HG02763 (cell line): Measurements from ENCODE around the gene MOCOS.

Source experiments
- ATAC-seq: cut with Tn5 transposase; IDR thresholded peaks from one replicate; pipeline ENCODE4 v1.9.1; 2021; ENCODE audit warnings: mild to moderate bottlenecking, moderate library complexity; ENCODE audit not compliant: unreplicated experiment

The MOCOS gene

GRCh38 chr18:36302676-36303075 is 115.4 kb downstream of the MOCOS start:
- ATAC-seq = no peak

- ATAC-seq = no peak
These were observed 116.0 kb downstream of the MOCOS start for GRCh38 chr18:36303211-36303844.

- no peak for ATAC-seq
These were observed 117.4 kb downstream of the MOCOS start for GRCh38 chr18:36304723-36305122.

GRCh38 chr18:36305375-36305774 is 118.1 kb downstream of the MOCOS start:
- ATAC-seq = no peak

- no peak for ATAC-seq
These were observed 120.2 kb downstream of the MOCOS start for GRCh38 chr18:36307513-36307912.

- ATAC-seq = no peak
These were observed 121.6 kb downstream of the MOCOS start for GRCh38 chr18:36308711-36309435.

- no peak for ATAC-seq
These were observed 122.4 kb downstream of the MOCOS start for GRCh38 chr18:36309436-36310391.

GRCh38 chr18:36311026-36311570 is 123.8 kb downstream of the MOCOS start:
- ATAC-seq = no peak

GRCh38 chr18:36312806-36313395 is 125.6 kb downstream of the MOCOS start:
- ATAC-seq = no peak

- no peak for ATAC-seq
These were observed 126.8 kb downstream of the MOCOS start for GRCh38 chr18:36314098-36314497.

- no peak for ATAC-seq
These were observed 127.5 kb downstream of the MOCOS start for GRCh38 chr18:36314754-36315153.

GRCh38 chr18:36315736-36316135 is 128.4 kb downstream of the MOCOS start:
- no peak for ATAC-seq

- no peak for ATAC-seq
These were observed 128.9 kb downstream of the MOCOS start for GRCh38 chr18:36316246-36316645.
